DOHH2 (cell line): ENCODE data around the gene PHC3.

Source experiments
- EZH2phosphoT487 ChIP-seq: fragments of 200-600 bp; sonication (generic); IDR thresholded peaks from 2 replicates; pipeline ENCODE4 v1.6.1; 2017; ENCODE audit warnings: borderline replicate concordance, mild to moderate bottlenecking, antibody characterized with exemption, low read length, moderate library complexity, mixed read lengths
- TF ChIP-seq, protein P1 (sequence below): fragments of 200-600 bp; sonication (generic); IDR thresholded peaks from one replicate; pipeline ENCODE4 v1.5.1; 2014; ENCODE audit warnings: antibody characterized with exemption, mild to moderate bottlenecking, low read depth, low read length; ENCODE audit not compliant: poor library complexity, severe bottlenecking

DNA sequence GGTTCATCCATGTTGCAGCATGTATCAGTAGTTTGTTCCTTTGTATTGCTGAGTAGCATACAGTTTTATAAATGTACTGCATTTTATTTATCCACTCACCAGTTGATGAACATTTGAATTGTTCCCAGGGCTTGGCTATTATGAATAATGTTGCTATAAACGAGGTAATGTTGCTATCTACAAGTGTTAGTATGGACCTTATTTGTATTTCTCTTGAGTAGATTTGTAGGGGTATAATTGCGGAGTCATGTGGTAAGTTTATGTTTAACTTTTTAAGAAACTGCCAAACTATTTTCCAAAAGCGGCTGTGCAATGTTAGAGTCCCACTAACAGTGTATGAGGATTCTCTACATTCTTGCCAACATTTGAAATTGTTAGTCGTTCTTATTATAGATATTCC, 130.8 kb downstream of the PHC3 start:
- TF ChIP-seq, protein P1, sequence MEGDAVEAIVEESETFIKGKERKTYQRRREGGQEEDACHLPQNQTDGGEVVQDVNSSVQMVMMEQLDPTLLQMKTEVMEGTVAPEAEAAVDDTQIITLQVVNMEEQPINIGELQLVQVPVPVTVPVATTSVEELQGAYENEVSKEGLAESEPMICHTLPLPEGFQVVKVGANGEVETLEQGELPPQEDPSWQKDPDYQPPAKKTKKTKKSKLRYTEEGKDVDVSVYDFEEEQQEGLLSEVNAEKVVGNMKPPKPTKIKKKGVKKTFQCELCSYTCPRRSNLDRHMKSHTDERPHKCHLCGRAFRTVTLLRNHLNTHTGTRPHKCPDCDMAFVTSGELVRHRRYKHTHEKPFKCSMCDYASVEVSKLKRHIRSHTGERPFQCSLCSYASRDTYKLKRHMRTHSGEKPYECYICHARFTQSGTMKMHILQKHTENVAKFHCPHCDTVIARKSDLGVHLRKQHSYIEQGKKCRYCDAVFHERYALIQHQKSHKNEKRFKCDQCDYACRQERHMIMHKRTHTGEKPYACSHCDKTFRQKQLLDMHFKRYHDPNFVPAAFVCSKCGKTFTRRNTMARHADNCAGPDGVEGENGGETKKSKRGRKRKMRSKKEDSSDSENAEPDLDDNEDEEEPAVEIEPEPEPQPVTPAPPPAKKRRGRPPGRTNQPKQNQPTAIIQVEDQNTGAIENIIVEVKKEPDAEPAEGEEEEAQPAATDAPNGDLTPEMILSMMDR = no peak
- TF ChIP-seq EZH2phosphoT487 = no peak
